Panc1 (cell line): ENCODE data around the gene NCS1.

Experiments
- CTCF ChIP-seq: fragments of 450-650 bp; IDR thresholded peaks from 2 replicates; pipeline ENCODE4 v1.5.1; 2017; ENCODE audit warnings: mild to moderate bottlenecking
- POLR2AphosphoS5 ChIP-seq: IDR thresholded peaks from 2 replicates; pipeline ENCODE4 v1.6.1; 2012; ENCODE audit warnings: mild to moderate bottlenecking, low read depth, low read length, moderate library complexity
- REST ChIP-seq, 2 experiments: IDR thresholded peaks; 2 replicates each; pipeline ENCODE4 v1.6.1; 2011 to 2012; ENCODE audit warnings: low read depth in 2 of 2, control low read depth in 1 of 2, low read length in 1 of 2, mild to moderate bottlenecking in 1 of 2, moderate library complexity in 1 of 2; ENCODE audit not compliant: insufficient read depth in 1 of 2
- SIN3A ChIP-seq: IDR thresholded peaks from 2 replicates; pipeline ENCODE4 v1.6.1; 2012; ENCODE audit warnings: low read depth, mild to moderate bottlenecking, low read length, moderate library complexity, borderline replicate concordance; ENCODE audit not compliant: insufficient read depth
- TCF7L2 ChIP-seq: IDR thresholded peaks from 2 replicates; pipeline ENCODE4 v1.6.1; 2011; ENCODE audit warnings: mild to moderate bottlenecking, low read depth, low read length, inconsistent platforms

- TF ChIP-seq CTCF = no peak
- TF ChIP-seq SIN3A = no peak
- no peak for TF ChIP-seq POLR2AphosphoS5
- no peak for TF ChIP-seq REST (IDR thresholded peaks at IDR 0.05; ENCODE audit: insufficient read depth in 1 of 2, low read depth in 2 of 2, low read length in 1 of 2)
- TF ChIP-seq TCF7L2 = no peak
Measured at GRCh38 chr9:130166399-130166798, 5.8 kb upstream of the NCS1 start.
